Neural progenitor cell (in vitro differentiated cells): ENCODE data around the gene PTGES3L.

Source experiments
- CTCF ChIP-seq: fragments of 200-600 bp; sonication (generic); IDR thresholded peaks from 2 replicates; pipeline ENCODE4 v1.5.1; 2017; ENCODE audit warnings: antibody characterized with exemption, mild to moderate bottlenecking
- EZH2phosphoT487 ChIP-seq: fragments of 200-600 bp; sonication (generic); IDR thresholded peaks from 2 replicates; pipeline ENCODE4 v1.6.1; 2017; ENCODE audit warnings: antibody characterized with exemption

- TF ChIP-seq EZH2phosphoT487 = no peak
- TF ChIP-seq CTCF = no peak
Measured at GRCh38 chr17:42982266-42982665, 2.4 kb upstream of the PTGES3L start.
